HEK293T (cell line): ENCODE data around the gene MIGA2.

Experiments
- ARNT ChIP-seq: fragments of 450-650 bp; IDR thresholded peaks from 2 replicates; pipeline ENCODE4 v1.6.1; 2017; ENCODE audit warnings: mild to moderate bottlenecking
- BHLHE40 ChIP-seq: fragments of 450-650 bp; IDR thresholded peaks from 2 replicates; pipeline ENCODE4 v1.6.1; 2016; ENCODE audit warnings: mild to moderate bottlenecking, moderate library complexity, borderline replicate concordance
- CTBP1 ChIP-seq: fragments of 450-650 bp; IDR thresholded peaks from 2 replicates; pipeline ENCODE4 v1.6.1; 2016; ENCODE audit warnings: borderline replicate concordance
- PKNOX1 ChIP-seq: fragments of 450-650 bp; IDR thresholded peaks from 2 replicates; pipeline ENCODE4 v1.6.1; 2016
- SP1 ChIP-seq: fragments of 450-650 bp; IDR thresholded peaks from 2 replicates; pipeline ENCODE4 v1.6.1; 2017

- TF ChIP-seq CTBP1 = no peak
- TF ChIP-seq ARNT = no peak
- TF ChIP-seq PKNOX1 = no peak
- TF ChIP-seq BHLHE40 = no peak
- no peak for TF ChIP-seq SP1
These were observed 73.1 kb downstream of the MIGA2 start for GRCh38 chr9:129109537-129109903.
